IPS DF 4.7 (cell line): ENCODE measurements around the gene MMEL1.

Experiments used
- DNase-seq: peaks from one replicate; pipeline ENCODE4 v3.0.0-alpha.2; 2013; ENCODE audit warnings: low spot score; ENCODE audit errors: extremely low read depth

MMEL1 gene

GRCh38 chr1:2545754-2546514, 86.9 kb downstream of the MMEL1 start:
- DNase-seq = no peak

GRCh38 chr1:2544875-2545640, 87.8 kb downstream of the MMEL1 start:
- DNase-seq = no peak

GRCh38 chr1:2544093-2544874, 88.5 kb downstream of the MMEL1 start:
- DNase-seq = no peak

GRCh38 chr1:2543543-2544092, 89.2 kb downstream of the MMEL1 start:
- no peak for DNase-seq

GRCh38 chr1:2542246-2542915, 90.4 kb downstream of the MMEL1 start:
- DNase-seq = no peak

- DNase-seq = no peak
These were observed 91.1 kb downstream of the MMEL1 start for GRCh38 chr1:2541619-2542245.

- DNase-seq = no peak
These were observed 91.9 kb downstream of the MMEL1 start for GRCh38 chr1:2540816-2541492.
